Measurements from ENCODE around the gene CCR2.
A peak's percentile ranks its signal among the peaks of the same experiment; 100 is the strongest.
"Not testable (repeated sequence)": the region's sequence is repeated elsewhere in the genome, so short reads cannot be mapped to it uniquely, and the experiment has no call there.

The CCR2 gene

DNA sequence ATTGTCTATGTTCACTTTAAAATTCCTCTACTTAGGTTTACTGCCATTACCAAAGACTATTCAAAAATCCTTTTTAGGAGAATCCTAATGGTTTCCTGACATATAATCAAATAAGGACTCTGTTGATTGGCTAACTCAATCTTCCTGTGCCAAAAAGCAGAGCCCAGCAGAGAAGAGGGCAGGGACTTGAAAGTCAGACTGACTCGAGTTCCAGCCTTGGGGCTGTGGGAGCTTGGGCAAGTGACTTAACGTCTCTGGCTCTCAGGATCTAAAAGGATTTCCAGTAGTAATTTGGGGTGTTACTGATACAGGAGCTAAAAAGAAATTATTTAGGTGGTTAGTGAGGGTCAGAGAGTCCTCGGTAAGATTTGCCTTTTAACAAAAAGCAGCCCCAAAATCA lies 27.7 kb downstream of the CCR2 start:
- ChIA-PET CTCF (interaction anchor here (0.8 kb wide), 1 partner anchor 61 kb away, joined by 3 read pairs; no protein-coding TSS in a partner anchor), POLR2A (ENCODE audit: low non-redundant PET) (no interaction called here)
- TF ChIP-seq, protein P1, sequence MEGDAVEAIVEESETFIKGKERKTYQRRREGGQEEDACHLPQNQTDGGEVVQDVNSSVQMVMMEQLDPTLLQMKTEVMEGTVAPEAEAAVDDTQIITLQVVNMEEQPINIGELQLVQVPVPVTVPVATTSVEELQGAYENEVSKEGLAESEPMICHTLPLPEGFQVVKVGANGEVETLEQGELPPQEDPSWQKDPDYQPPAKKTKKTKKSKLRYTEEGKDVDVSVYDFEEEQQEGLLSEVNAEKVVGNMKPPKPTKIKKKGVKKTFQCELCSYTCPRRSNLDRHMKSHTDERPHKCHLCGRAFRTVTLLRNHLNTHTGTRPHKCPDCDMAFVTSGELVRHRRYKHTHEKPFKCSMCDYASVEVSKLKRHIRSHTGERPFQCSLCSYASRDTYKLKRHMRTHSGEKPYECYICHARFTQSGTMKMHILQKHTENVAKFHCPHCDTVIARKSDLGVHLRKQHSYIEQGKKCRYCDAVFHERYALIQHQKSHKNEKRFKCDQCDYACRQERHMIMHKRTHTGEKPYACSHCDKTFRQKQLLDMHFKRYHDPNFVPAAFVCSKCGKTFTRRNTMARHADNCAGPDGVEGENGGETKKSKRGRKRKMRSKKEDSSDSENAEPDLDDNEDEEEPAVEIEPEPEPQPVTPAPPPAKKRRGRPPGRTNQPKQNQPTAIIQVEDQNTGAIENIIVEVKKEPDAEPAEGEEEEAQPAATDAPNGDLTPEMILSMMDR (conservative IDR thresholded peaks at IDR 0.05; ENCODE audit: low read depth): no peak
- no peak overlapping the region for H3K27ac ChIP-seq
- no peak for DNase-seq (ENCODE audit: low spot score)

DNA sequence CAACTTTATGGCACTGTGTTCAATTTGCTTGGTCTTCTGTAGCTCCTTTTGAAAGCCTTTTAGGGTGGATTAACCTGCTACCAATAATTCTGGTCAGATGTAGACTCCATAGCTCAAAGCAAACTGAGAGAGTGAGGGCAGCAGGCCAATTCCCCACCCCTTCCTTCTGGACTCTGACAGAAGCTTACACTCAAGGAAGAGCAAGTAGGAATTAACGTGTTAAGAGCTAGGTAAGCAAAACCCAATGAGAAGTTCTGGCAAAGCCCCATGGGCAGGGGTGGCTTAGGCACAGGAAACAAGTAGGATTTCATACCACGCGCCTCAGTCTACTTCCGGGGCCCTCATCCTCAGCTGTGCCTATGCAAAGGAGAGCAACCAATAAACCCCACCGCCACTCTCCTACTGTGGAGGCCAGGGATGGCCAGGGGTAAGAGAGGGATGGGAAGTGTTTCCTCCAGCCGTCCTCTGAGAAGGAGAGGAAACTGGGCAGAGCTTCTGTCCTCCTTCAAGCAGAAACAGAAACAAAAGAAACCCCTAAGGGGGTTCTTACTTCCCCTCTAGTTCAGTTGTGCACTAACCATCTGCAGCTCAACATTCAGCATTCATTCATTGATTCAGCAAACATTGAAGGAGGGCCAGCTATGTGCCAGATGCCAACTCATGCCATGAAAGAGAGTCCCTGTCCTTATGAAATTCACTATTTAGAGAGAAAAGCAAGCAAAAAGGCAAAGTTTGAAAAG lies 29.5 kb downstream of the CCR2 start:
- CTCF ChIA-PET: no interaction called here
- H3K27ac ChIP-seq: no peak overlapping the region
- POLR2A ChIA-PET (ENCODE audit: low non-redundant PET): no interaction called here
- no peak for DNase-seq (ENCODE audit: low spot score)
- TF ChIP-seq, protein P1 (conservative IDR thresholded peaks at IDR 0.05; ENCODE audit: low read depth): no peak

DNA sequence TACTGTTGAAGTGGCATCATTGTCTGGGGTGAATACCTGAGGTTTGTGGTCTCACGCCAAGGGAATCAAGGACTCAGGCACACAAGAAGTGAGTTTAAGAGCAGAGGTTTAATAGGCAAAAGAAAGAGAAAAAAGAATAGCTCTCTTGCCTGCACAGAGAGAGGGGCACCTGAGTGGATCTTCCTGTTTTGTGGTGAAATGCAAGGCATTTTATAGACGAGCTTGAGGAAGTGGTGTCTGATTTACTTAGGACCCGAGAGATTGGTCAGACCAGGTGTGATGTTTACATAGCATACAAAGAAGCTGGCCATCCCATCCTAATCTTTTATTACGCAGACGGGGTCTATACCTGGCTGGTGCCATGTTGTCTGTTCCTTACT lies 30.0 kb downstream of the CCR2 start:
- TF ChIP-seq, protein P1 (conservative IDR thresholded peaks at IDR 0.05; ENCODE audit: low read depth): no peak
- CTCF ChIA-PET: interaction anchor here (0.6 kb wide), 1 partner anchor 30 kb away, joined by 4 read pairs; the partner anchor contains the start of gene CCR2

DNA sequence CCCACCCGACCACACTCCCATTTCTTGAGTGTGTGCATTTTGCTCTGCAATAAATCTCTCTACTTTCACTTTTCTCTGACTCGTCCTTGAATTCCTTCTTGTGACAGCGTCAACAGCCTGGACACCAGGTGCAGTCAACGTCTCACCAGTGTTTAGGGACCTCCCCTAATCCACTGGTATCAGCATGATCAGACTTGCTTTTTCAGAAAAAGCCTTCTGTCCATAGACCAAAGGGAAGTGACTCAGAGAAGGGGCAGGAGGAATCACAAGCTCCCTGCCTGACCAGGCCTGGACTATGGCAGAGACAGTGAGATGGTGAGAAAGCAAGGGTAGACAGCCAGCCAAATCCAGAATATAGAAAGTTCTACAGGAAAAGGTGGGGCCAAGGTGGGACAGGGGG lies 32.3 kb downstream of the CCR2 start:
- CTCF ChIA-PET: interaction anchor here (0.6 to 0.7 kb wide), 2 partner anchors 45 to 454 kb away, joined by 3 to 4 read pairs; no protein-coding TSS in a partner anchor
- POLR2A ChIA-PET (ENCODE audit: low non-redundant PET): no interaction called here
- peak; percentile 91 for DNase-seq (ENCODE audit: low spot score)
- TF ChIP-seq, protein P1 (conservative IDR thresholded peaks at IDR 0.05; ENCODE audit: low read depth): no peak
- H3K27ac ChIP-seq: peak overlapping the region; percentile 93

More for the DNA sequence above, 30.0 kb downstream of the CCR2 start:
- no peak overlapping the region for H3K27ac ChIP-seq
- DNase-seq (ENCODE audit: low spot score): no peak
- POLR2A ChIA-PET (ENCODE audit: low non-redundant PET): no interaction called here

DNA sequence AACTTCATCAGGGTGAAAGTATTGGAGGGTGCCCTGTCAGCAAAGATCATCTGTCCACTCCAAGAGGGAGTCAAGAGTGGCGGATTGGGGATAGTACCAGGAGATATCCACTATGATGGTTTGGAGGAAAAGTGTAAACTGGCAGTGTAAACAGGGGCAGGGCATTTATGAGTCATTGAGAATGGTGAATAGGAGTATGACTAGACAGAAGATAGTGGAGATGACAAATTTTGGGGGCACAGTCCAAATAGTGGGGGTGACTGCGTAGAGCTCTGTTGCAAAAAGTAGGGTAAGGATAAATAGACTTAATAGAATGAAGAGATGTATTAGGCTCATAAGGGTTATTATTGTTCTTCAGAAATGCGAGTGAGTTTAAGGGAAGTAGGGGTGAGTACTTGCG lies 34.9 kb downstream of the CCR2 start:
- H3K27ac ChIP-seq; CTCF ChIA-PET; POLR2A ChIA-PET (ENCODE audit: low non-redundant PET); DNase-seq (ENCODE audit: low spot score): not testable (repeated sequence)

DNA sequence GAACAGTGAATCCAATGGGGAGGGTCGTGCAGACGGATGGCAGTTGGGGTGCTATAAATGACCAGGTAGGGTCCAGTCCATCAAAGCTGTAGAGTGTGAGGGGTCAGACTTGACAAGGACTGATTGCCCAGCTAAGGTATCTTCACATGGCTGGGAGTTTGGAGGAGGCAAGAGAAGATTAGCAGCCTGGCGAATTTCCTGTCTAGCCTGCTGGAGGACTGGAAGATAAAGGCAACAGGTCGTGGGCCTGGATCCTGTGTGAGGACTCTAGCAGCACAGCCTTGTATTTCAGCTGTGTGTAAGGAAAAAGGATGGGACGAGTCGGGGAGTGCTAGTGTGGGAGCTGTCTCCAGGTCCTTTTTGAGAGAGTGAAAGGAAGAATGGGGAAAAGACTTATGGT lies 35.4 kb downstream of the CCR2 start:
- POLR2A ChIA-PET (ENCODE audit: low non-redundant PET): no interaction called here
- no peak overlapping the region for H3K27ac ChIP-seq
- CTCF ChIA-PET: no interaction called here
- TF ChIP-seq, protein P1 (conservative IDR thresholded peaks at IDR 0.05; ENCODE audit: low read depth): no peak
- no peak for DNase-seq (ENCODE audit: low spot score)

DNA sequence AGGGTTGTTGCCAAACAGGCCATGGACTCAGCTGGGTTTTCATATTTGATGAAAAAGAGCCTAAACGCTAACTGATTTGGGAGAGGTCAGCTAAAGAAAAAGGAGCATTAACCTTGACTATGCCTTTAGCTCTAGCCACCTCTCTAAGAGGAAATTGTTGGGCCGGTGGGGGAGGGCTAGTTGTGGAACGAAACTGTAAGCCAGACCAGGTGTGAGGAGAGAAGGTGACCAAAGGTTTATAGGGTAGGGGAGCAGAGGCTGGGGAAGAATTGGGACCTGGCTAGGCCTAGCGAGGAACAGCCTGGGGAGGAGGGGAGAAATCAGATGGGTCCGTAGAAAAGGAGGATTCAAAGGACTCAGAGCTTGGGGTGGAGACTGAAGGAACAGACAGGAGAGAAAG lies 37.6 kb downstream of the CCR2 start:
- H3K27ac ChIP-seq; POLR2A ChIA-PET (ENCODE audit: low non-redundant PET); CTCF ChIA-PET; DNase-seq (ENCODE audit: low spot score): not testable (repeated sequence)
